K562 (cell line): ENCODE data around the gene SCYL1. TPM values are rescaled to one million over a fixed set of nuclear protein-coding genes. Genes with fewer than 3 reads are reported as not detected.

ENCODE experiments used
- ELF1 ChIP-seq: fragments of 200-800 bp; sonication (Bioruptor generic); IDR thresholded peaks from 2 replicates; pipeline ENCODE4 v1.6.1; 2016; ENCODE audit warnings: missing genetic modification characterization, missing compliant biosample characterization
- HMG20A ChIP-seq: fragments of 450-650 bp; formaldehyde crosslinking; conservative IDR thresholded peaks from 2 replicates; pipeline ENCODE4 v1.4.0; 2020; ENCODE audit warnings: mild to moderate bottlenecking, mixed read lengths
- HNRNPUL1 ChIP-seq: fragments of 200-400 bp; formaldehyde crosslinking; IDR thresholded peaks from 2 replicates; pipeline ENCODE4 v1.6.1; 2017; ENCODE audit warnings: low read length
- KAT8 ChIP-seq: fragments of 450-650 bp; IDR thresholded peaks from 2 replicates; pipeline ENCODE4 v1.6.1; 2016; ENCODE audit warnings: low read depth, mild to moderate bottlenecking
- KDM2B ChIP-seq: fragments of 250-450 bp; sonication (Bioruptor Pico); IDR thresholded peaks from 2 replicates; pipeline ENCODE4 v1.8.0; 2021; ENCODE audit warnings: mild to moderate bottlenecking, moderate library complexity
- KHSRP ChIP-seq: fragments of 450-650 bp; IDR thresholded peaks from 2 replicates; pipeline ENCODE4 v1.6.1; 2017
- KLF6 ChIP-seq: fragments of 250-450 bp; sonication (Bioruptor Pico); IDR thresholded peaks from 2 replicates; pipeline ENCODE4 v1.4.0; 2020; ENCODE audit warnings: mild to moderate bottlenecking, moderate library complexity, borderline replicate concordance
- MCM2 ChIP-seq: fragments of 450-650 bp; IDR thresholded peaks from 2 replicates; pipeline ENCODE4 v1.6.1; 2017; ENCODE audit warnings: low read depth, mild to moderate bottlenecking
- NBN ChIP-seq: fragments of 450-650 bp; IDR thresholded peaks from 2 replicates; pipeline ENCODE4 v1.6.1; 2016; ENCODE audit warnings: low read depth, mild to moderate bottlenecking
- NCOA2 ChIP-seq, 2 experiments: fragments of 450-650 bp; IDR thresholded peaks; 2 replicates each; pipeline ENCODE4 v1.6.1; 2018; ENCODE audit warnings: mild to moderate bottlenecking in 2 of 2, moderate library complexity in 1 of 2; ENCODE audit not compliant: partially characterized antibody in 2 of 2
- NCOR1 ChIP-seq: fragments of 450-650 bp; IDR thresholded peaks from 2 replicates; pipeline ENCODE4 v1.6.1; 2016; ENCODE audit warnings: mild to moderate bottlenecking, moderate library complexity
- NRF1 ChIP-seq, 2 experiments: fragments of 450-650 bp; IDR thresholded peaks in 1 of 2; conservative IDR thresholded peaks in 1 of 2; 2 replicates each; pipeline ENCODE4 v1.6.1; 2014; ENCODE audit warnings: mild to moderate bottlenecking in 2 of 2
- RBM39 ChIP-seq: fragments of 200-400 bp; formaldehyde crosslinking; optimal IDR thresholded peaks from 2 replicates; pipeline ENCODE3; 2018; ENCODE audit warnings: low read depth, low read length
- SAP30 ChIP-seq: fragments of 200-600 bp; sonication (generic); IDR thresholded peaks from 2 replicates; pipeline ENCODE4 v1.6.1; 2012; ENCODE audit warnings: borderline replicate concordance, low read depth, mild to moderate bottlenecking, moderate library complexity, low read length, control low read depth, inconsistent platforms; ENCODE audit not compliant: insufficient read depth, poor library complexity, severe bottlenecking
- SRSF3 ChIP-seq: fragments of 200-400 bp; formaldehyde crosslinking; IDR thresholded peaks from 2 replicates; pipeline ENCODE4 v1.6.1; 2016; ENCODE audit warnings: mild to moderate bottlenecking, low read length, moderate library complexity; ENCODE audit not compliant: insufficient read depth
- TRIM24 ChIP-seq, 2 experiments: fragments of 450-650 bp; IDR thresholded peaks; 2 replicates each; pipeline ENCODE4 v1.6.1; 2016
- ZBTB7A ChIP-seq: IDR thresholded peaks from 2 replicates; pipeline ENCODE4 v1.6.1; 2011; ENCODE audit warnings: low read depth, mild to moderate bottlenecking, low read length, moderate library complexity, borderline replicate concordance; ENCODE audit not compliant: control insufficient read depth
- ZFP30 ChIP-seq: fragments of 250-450 bp; sonication (Bioruptor Pico); IDR thresholded peaks from 2 replicates; pipeline ENCODE4 v1.8.0; 2022; ENCODE audit warnings: moderate library complexity, mild to moderate bottlenecking, inconsistent platforms, borderline replicate concordance
- ZNF143 ChIP-seq: sonication (generic); formaldehyde crosslinking; IDR thresholded peaks from 2 replicates; pipeline ENCODE4 v1.9.0; 2022; ENCODE audit warnings: mild to moderate bottlenecking, missing genetic modification reagents
- ZNF217 ChIP-seq: sonication (generic); formaldehyde crosslinking; IDR thresholded peaks from 2 replicates; pipeline ENCODE4 v1.8.0; 2022; ENCODE audit warnings: mild to moderate bottlenecking, missing genetic modification reagents
- ZNF41 ChIP-seq: fragments of 250-450 bp; sonication (Bioruptor Pico); conservative IDR thresholded peaks from 2 replicates; pipeline ENCODE4 v1.4.0; 2020; ENCODE audit warnings: mild to moderate bottlenecking
- ZNF76 ChIP-seq: fragments of 250-450 bp; sonication (Bioruptor Pico); IDR thresholded peaks from 2 replicates; pipeline ENCODE4 v1.4.0; 2020; ENCODE audit warnings: mild to moderate bottlenecking, moderate library complexity, borderline replicate concordance
- polyA plus RNA-seq, 8 experiments: library from polyadenylated mRNA; depleted of rRNA in 4 of 8; stranded (reverse) in 5 of 8; unstranded in 3 of 8; fragments of >200 nt; fragmentation: Nextera tagmentation in 2 of 8; fragmentation: Illumina TruSeq in 1 of 8; extraction: Ambion mirVana in 2 of 8; extraction: Trizol in 1 of 8; gene quantifications; 2 replicates each; pipeline versions ENCODE4 v1.2.1 to v1.2.3, GENCODE V29; 2011 to 2014; ENCODE audit warnings: inconsistent platforms in 1 of 8, missing spikeins in 1 of 8
- total RNA-seq, 7 experiments: library from RNA; depleted of rRNA in 6 of 7; stranded (reverse); fragments of >200 nt in 6 of 7; fragmentation: Illumina TruSeq in 2 of 7; extraction: Trizol in 2 of 7; gene quantifications; 2 replicates each; pipeline versions ENCODE4 v1.2.1 to v1.2.3, GENCODE V29; 2011 to 2021; ENCODE audit warnings: low replicate concordance in 1 of 7
- TF ChIP-seq, protein P1 (sequence below): fragments of 250-450 bp; sonication (Bioruptor Pico); IDR thresholded peaks from 2 replicates; pipeline ENCODE4 v1.6.1; 2021; ENCODE audit warnings: mild to moderate bottlenecking
- TF ChIP-seq, protein P2 (sequence below): fragments of 250-450 bp; sonication (Bioruptor Pico); IDR thresholded peaks from 2 replicates; pipeline ENCODE4 v1.5.0; 2021; ENCODE audit warnings: mild to moderate bottlenecking, moderate library complexity
- TF ChIP-seq, protein P3 (sequence below): fragments of 250-450 bp; sonication (Bioruptor Pico); IDR thresholded peaks from 2 replicates; pipeline ENCODE4 v1.8.0; 2021; ENCODE audit warnings: moderate library complexity, mild to moderate bottlenecking, inconsistent platforms

Gene SCYL1
- total and polyA plus RNA-seq, 9 of the 15 experiments (the other 6 are each of a cell fraction or from before 2014, with no cell fraction given): 1.9 to 145 (median 57.6) TPM

DNA sequence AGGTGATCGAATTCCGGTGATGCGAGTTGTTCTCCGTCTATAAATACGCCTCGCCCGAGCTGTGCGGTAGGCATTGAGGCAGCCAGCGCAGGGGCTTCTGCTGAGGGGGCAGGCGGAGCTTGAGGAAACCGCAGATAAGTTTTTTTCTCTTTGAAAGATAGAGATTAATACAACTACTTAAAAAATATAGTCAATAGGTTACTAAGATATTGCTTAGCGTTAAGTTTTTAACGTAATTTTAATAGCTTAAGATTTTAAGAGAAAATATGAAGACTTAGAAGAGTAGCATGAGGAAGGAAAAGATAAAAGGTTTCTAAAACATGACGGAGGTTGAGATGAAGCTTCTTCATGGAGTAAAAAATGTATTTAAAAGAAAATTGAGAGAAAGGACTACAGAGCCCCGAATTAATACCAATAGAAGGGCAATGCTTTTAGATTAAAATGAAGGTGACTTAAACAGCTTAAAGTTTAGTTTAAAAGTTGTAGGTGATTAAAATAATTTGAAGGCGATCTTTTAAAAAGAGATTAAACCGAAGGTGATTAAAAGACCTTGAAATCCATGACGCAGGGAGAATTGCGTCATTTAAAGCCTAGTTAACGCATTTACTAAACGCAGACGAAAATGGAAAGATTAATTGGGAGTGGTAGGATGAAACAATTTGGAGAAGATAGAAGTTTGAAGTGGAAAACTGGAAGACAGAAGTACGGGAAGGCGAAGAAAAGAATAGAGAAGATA is 25.7 kb upstream of the SCYL1 start, which contains the start of gene MALAT1 (continued):
- peak; percentile 90 for TF ChIP-seq HMG20A (CRISPR knock-in tag)
- peak; percentile 99; the same call in 1 of the 2 replicates for TF ChIP-seq ZFP30 (CRISPR knock-in tag)
- peak; percentile 63; the same call in 1 of the 2 replicates for TF ChIP-seq HNRNPUL1
- TF ChIP-seq RBM39: peak; percentile 94
- TF ChIP-seq KLF6 (CRISPR knock-in tag): peak; percentile 86
- TF ChIP-seq, protein P1, sequence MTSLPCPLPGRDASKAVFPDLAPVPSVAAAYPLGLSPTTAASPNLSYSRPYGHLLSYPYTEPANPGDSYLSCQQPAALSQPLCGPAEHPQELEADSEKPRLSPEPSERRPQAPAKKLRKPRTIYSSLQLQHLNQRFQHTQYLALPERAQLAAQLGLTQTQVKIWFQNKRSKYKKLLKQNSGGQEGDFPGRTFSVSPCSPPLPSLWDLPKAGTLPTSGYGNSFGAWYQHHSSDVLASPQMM (CRISPR knock-in tag): peak; percentile 96
- no peak for TF ChIP-seq SRSF3
- TF ChIP-seq ZNF217: no peak
- no peak for TF ChIP-seq SAP30
- TF ChIP-seq, protein P2, sequence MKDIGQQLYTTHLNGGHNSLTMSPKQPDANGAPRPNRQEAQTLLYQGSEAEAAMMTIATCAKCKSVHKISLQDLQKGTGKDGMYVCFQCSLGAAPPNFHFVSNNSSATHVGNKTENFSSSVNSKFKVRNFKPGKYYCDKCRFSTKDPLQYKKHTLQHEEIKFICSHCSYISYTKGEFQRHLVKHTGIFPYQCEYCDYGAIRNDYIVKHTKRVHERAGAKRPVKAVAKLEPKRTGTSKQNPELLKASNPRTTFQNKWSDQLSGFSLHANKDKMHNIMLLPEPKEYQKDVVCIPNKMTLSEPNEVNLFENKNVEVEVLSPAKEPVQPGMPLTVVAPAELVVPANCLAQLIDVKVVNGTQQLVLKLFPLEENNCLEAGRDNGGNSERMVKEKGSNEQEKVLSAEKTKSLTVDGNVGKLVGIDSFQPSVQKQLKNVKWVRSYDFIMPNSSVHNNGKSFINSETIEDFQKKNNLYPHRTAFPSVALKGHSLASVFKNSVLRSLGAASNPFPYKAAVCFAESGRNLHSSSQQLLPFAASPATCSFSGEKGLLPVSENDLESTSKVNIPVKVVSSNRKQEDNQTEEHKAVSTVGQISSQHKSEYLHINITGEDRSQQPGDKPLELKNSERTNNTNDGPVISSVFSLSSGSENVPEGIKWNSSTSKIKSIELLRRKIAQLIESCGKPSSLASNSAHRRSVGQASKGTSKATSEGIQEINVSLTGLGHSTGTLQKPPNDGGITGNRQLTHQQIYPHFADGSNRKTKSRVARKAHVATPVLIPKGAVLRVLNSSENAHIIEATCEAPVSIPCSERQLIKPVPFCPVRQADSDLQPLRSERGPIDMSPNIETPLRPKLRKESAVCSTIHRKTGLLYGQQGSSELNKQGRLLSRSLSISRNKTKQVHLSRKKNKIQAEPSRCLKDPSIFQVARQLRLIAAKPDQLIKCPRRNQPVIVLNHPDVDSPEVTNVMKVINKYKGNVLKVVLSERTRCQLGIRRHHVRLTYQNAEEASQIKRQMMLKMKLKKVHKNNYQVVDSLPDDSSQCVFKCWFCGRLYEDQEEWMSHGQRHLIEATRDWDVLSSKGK (CRISPR knock-in tag): peak; percentile 98
- TF ChIP-seq, protein P3, sequence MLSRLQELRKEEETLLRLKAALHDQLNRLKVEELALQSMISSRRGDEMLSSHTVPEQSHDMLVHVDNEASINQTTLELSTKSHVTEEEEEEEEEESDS (CRISPR knock-in tag): no peak
- no peak for TF ChIP-seq ZNF143 (CRISPR knock-in tag)
- peak in 1 of 2 experiments; percentile 30; a peak in 1 of 4 replicates for TF ChIP-seq TRIM24 (IDR thresholded peaks at IDR 0.05)
- no peak; the same call in none of the 2 replicates for TF ChIP-seq ELF1 (tag)
- no peak for TF ChIP-seq ZNF76 (CRISPR knock-in tag)
- TF ChIP-seq KHSRP: peak; percentile 83
- TF ChIP-seq NCOR1: peak; percentile 90
- TF ChIP-seq NRF1 (conservative IDR thresholded peaks at IDR 0.05 in 1 of 2, IDR thresholded peaks at IDR 0.05 in 1 of 2): no peak; a peak in 2 of 4 replicates
- peak; percentile 69 for TF ChIP-seq NBN
- TF ChIP-seq NCOA2 (IDR thresholded peaks at IDR 0.05; ENCODE audit: partially characterized antibody in 2 of 2): no peak
- peak; percentile 95 for TF ChIP-seq ZNF41 (CRISPR knock-in tag)
- peak; percentile 70; the same call in 1 of the 2 replicates for TF ChIP-seq ZBTB7A
- no peak for TF ChIP-seq KAT8
- TF ChIP-seq MCM2: no peak
- TF ChIP-seq KDM2B (CRISPR knock-in tag): no peak
